Activated naive CD8-positive, alpha-beta T cell treated with anti-CD3 and anti-CD28 coated beads, Interleukin-2, amount 10 ng/mL, durations not matched to agents 7 days and 5 days (primary cell): Measurements from ENCODE around the gene ELOVL3. TPM values are rescaled to one million over a fixed set of nuclear protein-coding genes. Genes with fewer than 3 reads are reported as not detected.
A peak's percentile ranks its signal among the peaks of the same experiment; 100 is the strongest.
"Not testable (repeated sequence)": the region's sequence is repeated elsewhere in the genome, so short reads cannot be mapped to it uniquely, and the experiment has no call there.

Experiments used
- ATAC-seq: fragments of 150-1000 bp; cut with Tn5 transposase; one replicate; pipeline ENCODE4 v1.10.0; 2021; ENCODE audit warnings: low read depth, moderate library complexity
- POLR2A ChIA-PET: fragments of 350-600 bp; sonication (Branson Sonifier 250); formaldehyde crosslinking; loops from one replicate; lab custom pipeline; 2021; ENCODE audit warnings: antibody characterized with exemption; lab: Charles Lee
- DNase-seq: peaks from one replicate; pipeline ENCODE4 v3.0.0; 2021
- H3K27ac Mint-ChIP-seq: one replicate; pipeline ENCODE4 v1.8.0; 2022; ENCODE audit warnings: mild to moderate bottlenecking, mixed read lengths
- H3K27me3 Mint-ChIP-seq: one replicate; pipeline ENCODE4 v1.8.0; 2022; ENCODE audit warnings: mild to moderate bottlenecking, moderate library complexity, mixed read lengths
- H3K36me3 Mint-ChIP-seq: one replicate; pipeline ENCODE4 v1.8.0; 2021; ENCODE audit warnings: mild to moderate bottlenecking, mixed read lengths
- H3K4me1 Mint-ChIP-seq: one replicate; pipeline ENCODE4 v1.8.0; 2021; ENCODE audit warnings: mixed read lengths
- H3K4me3 Mint-ChIP-seq: one replicate; pipeline ENCODE4 v1.8.0; 2022; ENCODE audit warnings: mild to moderate bottlenecking, moderate library complexity, mixed read lengths
- H3K9me3 Mint-ChIP-seq: one replicate; pipeline ENCODE4 v1.8.0; 2021; ENCODE audit warnings: mixed read lengths
- total RNA-seq, 2 experiments: library from RNA; stranded (reverse); gene quantifications; one replicate each; pipeline ENCODE4 v1.2.3, GENCODE V29; 2021

The ELOVL3 gene
- total RNA-seq, 2 experiments from 2014 or later: 0.22 TPM; not detected in 1

DNA sequence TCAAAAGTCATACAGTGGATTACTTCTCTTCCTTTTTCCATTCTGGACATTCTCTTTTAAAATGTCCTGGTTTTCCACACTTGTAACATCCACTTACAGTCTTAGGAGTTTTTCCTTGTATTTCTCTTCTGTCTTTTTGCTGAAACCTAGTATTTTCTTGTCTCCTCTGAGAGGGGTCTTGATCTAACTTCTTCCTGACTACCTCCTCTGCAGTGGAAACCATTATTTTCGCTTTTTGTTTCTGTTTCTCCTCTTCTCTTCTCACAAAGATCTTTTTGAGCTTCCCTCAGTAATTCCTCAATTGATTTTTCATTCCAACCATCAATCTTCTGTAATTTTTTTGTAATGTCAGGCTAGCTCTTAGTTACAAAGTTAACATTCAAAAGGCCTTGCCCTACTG, 23.7 kb upstream of the ELOVL3 start:
- H3K36me3 Mint-ChIP-seq: peaks cover 7% of the 10 kb centered on the region
- H3K4me3 Mint-ChIP-seq: no peak overlapping the region
- DNase-seq: no peak
- H3K9me3 Mint-ChIP-seq: peaks cover 8% of the 10 kb centered on the region
- H3K27me3 Mint-ChIP-seq: no peaks in the 10 kb centered on the region
- POLR2A ChIA-PET: no interaction called here
- peak overlapping the region; percentile 1 for H3K27ac Mint-ChIP-seq
- peaks cover 4% of the 10 kb centered on the region for H3K4me1 Mint-ChIP-seq
- ATAC-seq: no peak

DNA sequence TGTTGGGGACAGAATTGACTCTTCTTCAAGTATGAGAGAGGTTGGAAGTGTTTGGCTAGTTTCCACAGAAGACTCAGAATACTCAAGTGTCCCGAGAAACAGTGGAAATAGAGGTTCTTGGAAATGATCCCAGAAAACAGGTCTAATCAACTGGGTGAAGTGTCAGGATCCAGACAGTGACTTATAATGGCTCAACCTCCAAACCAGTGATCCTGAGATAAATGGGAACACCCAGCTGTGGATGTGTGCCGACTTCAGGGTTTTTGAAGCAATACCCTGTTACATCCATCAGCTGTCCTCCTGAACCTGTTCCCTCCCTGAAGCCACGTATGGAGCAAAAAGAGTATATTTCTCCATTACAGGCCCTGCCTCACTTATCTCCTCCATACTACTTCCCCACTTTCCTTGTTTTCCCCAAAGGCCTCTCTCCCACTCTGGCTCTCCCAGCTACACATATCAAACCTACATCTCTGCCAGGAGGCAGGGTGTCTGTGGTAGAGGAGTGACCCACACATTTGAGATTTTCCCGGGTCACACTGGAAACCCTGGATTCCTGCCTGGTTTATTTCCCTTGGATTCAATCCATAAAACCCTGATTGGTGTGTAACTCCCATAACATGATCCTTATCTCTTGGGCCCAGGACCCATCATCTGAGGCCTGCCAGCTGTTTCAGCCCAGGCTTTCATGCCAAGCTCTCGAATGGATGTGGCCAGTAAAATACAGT, 17.6 kb upstream of the ELOVL3 start:
- POLR2A ChIA-PET: interaction anchor here (0.6 to 1.1 kb wide), 2 partner anchors 21 to 125 kb away, joined by 3 read pairs; no protein-coding TSS in a partner anchor
- H3K27me3 Mint-ChIP-seq: peaks cover 5% of the 10 kb centered on the region

DNA sequence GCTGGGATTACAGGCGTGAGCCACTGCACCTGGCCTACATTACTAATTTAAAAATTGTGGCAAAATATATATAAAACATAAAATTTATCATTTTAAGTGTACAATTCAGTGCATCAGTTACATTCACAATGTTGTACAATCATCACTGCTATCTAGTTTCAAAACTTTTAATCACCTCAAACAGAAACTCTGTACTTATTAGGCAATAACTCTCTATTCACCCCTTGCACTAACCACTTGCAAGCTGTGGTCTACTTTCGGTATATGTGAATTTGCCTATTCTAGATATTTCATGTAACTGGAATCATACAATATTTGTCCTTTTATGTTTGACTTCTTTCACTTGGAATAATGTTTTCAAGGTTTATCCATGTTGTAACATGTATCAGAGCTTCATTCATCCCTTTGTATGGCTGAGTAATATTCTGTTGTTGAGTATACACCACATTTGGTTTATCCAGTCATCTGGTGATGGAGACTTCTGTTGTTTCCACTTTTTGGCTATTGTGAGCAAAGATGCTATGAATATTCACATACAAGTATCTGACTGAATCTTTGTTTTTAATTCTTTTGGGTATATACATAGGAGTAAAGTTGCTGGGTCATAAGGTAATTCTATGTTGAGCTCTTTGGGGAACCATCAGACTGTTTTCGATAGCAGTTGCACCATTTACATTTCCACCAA, 14.3 kb upstream of the ELOVL3 start:
- Mint-ChIP-seq H3K4me3 (no peak overlapping the region), H3K4me1 (peaks cover 4% of the 10 kb centered on the region), H3K9me3 (no peaks in the 10 kb centered on the region), H3K27me3 (peaks cover 20% of the 10 kb centered on the region), H3K36me3 (no peaks in the 10 kb centered on the region), H3K27ac (no peak overlapping the region)
- DNase-seq (no peak), ATAC-seq (no peak)
- POLR2A ChIA-PET: no interaction called here

More for the DNA sequence above, 17.6 kb upstream of the ELOVL3 start:
- no peak for ATAC-seq
- H3K4me1 Mint-ChIP-seq: peaks cover 2% of the 10 kb centered on the region
- H3K4me3 Mint-ChIP-seq: no peak overlapping the region
- H3K36me3 Mint-ChIP-seq: no peaks in the 10 kb centered on the region
- peaks cover 2% of the 10 kb centered on the region for H3K9me3 Mint-ChIP-seq
- no peak for DNase-seq
- no peak overlapping the region for H3K27ac Mint-ChIP-seq

DNA sequence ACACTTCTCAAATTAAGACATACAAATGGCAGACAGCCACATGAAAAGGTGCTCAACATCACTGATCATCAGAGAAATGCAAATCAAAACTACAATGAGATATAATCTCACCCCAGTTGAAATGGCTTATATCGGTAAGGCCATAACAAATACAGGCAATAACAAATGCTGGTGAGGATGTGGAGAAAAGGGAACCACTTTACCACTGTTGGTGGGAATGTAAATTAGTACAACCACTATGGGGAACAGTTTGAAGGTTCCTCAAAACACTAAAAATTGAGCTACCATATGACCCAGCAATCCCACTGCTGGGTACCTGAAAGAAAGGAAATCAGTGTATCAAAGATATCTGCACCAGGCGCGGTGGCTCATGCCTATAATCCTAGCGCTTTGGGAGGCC, 12.5 kb upstream of the ELOVL3 start:
- H3K9me3 Mint-ChIP-seq, DNase-seq, H3K27ac Mint-ChIP-seq, ATAC-seq, H3K4me1 Mint-ChIP-seq, POLR2A ChIA-PET, H3K36me3 Mint-ChIP-seq, H3K4me3 Mint-ChIP-seq: not testable (repeated sequence)
- peaks cover 23% of the 10 kb centered on the region for H3K27me3 Mint-ChIP-seq

DNA sequence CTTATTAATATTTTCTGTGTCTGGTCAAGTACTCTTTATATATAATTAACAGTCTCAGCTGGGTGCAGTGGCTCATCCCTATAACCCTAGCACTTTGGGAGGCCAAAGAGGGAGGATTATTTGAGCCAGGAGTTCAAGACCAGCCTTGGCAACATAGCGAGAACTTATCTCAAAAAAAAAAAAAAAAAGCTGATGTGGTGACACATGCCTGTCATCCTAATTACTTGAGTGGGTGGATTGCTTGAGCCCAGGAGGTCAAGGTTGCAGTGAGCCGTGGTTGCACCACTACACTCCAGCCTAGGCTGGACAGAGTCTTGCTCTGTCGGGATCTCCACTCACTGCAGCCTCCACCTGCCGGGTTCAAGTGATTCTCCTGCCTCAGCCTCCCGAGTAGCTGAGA, 6.7 kb upstream of the ELOVL3 start:
- H3K36me3 Mint-ChIP-seq: no peaks in the 10 kb centered on the region
- H3K9me3 Mint-ChIP-seq: no peaks in the 10 kb centered on the region
- no peak overlapping the region for H3K27ac Mint-ChIP-seq
- H3K4me1 Mint-ChIP-seq: no peaks in the 10 kb centered on the region
- POLR2A ChIA-PET: interaction anchor here (0.6 kb wide), 1 partner anchor 25 kb away, joined by 3 read pairs; no protein-coding TSS in a partner anchor
- ATAC-seq (no peak), DNase-seq (no peak)
- H3K4me3 Mint-ChIP-seq: no peak overlapping the region
- H3K27me3 Mint-ChIP-seq: peaks cover 34% of the 10 kb centered on the region

DNA sequence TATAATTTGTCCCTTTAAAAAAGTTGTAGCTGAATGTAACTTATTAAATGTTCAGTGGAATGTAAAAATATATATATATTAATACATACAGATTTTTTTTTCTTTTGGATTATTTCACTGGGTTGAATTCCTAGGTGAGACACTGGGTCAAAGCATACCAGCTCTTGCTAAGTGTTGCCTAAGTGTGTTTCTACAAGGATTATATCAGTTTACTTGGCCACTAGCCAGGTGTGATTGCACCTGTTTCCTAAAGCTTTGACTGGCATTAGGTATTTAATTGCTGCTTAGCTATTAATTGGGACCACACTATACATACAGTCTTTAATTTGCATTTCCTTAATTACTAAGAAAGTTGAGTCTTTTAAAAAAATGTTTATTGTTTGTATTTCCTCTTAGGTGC, 5.5 kb upstream of the ELOVL3 start:
- Mint-ChIP-seq H3K9me3 (no peaks in the 10 kb centered on the region), H3K27me3 (peaks cover 33% of the 10 kb centered on the region), H3K4me3 (no peak overlapping the region), H3K36me3 (no peaks in the 10 kb centered on the region), H3K4me1 (peaks cover 1% of the 10 kb centered on the region), H3K27ac (no peak overlapping the region)
- DNase-seq (no peak), ATAC-seq (no peak)
- POLR2A ChIA-PET: no interaction called here

DNA sequence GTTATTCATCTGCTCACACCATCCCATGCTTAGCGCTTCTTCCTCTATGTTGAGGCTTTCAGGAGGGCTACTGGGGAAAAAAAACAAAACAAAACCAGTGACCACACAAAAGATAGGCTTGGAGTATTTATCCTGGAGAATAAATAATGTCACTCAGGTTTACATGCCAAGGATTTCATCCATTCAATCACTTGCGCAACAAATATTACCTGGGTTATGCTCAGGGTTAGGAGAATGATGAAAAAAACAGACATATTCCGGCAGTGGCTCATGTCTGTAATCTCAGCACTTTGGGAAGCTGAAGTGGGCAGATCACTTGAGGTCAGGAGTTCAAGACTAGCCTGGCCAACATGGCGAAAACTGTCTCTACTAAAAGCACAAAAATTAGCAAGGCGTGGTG, 3.3 kb upstream of the ELOVL3 start:
- POLR2A ChIA-PET: no interaction called here
- H3K9me3 Mint-ChIP-seq: no peaks in the 10 kb centered on the region
- H3K4me3 Mint-ChIP-seq: no peak overlapping the region
- peaks cover 38% of the 10 kb centered on the region for H3K27me3 Mint-ChIP-seq
- ATAC-seq (no peak), DNase-seq (no peak)
- H3K4me1 Mint-ChIP-seq: peaks cover 10% of the 10 kb centered on the region
- no peak overlapping the region for H3K27ac Mint-ChIP-seq
- H3K36me3 Mint-ChIP-seq: no peaks in the 10 kb centered on the region

DNA sequence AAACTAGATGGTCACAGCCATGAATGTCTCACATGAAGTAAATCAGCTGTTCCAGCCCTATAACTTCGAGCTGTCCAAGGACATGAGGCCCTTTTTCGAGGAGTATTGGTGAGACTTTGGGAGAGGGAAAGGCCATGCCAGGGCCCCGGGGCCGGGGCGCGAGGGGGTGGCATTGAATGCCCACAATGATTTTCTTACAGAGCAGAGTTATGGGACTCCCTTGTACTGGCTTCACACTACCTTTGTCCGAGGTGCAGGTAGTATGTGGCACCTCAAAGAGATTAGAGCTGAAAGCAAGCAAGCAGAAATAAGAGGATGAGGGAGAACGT, 407 bp downstream of the ELOVL3 start:
- no peak for DNase-seq
- H3K27ac Mint-ChIP-seq: peak overlapping the region; percentile 49
- POLR2A ChIA-PET: interaction anchor here (1.0 to 1.5 kb wide), 4 partner anchors 57 to 253 kb away, joined by 3 to 5 read pairs (median 4); no protein-coding TSS in a partner anchor
- H3K9me3 Mint-ChIP-seq: no peaks in the 10 kb centered on the region
- H3K4me1 Mint-ChIP-seq: peaks cover 17% of the 10 kb centered on the region
- peak overlapping the region; percentile 66 for H3K4me3 Mint-ChIP-seq
- no peaks in the 10 kb centered on the region for H3K36me3 Mint-ChIP-seq
- H3K27me3 Mint-ChIP-seq: peaks cover 52% of the 10 kb centered on the region
- ATAC-seq: no peak

DNA sequence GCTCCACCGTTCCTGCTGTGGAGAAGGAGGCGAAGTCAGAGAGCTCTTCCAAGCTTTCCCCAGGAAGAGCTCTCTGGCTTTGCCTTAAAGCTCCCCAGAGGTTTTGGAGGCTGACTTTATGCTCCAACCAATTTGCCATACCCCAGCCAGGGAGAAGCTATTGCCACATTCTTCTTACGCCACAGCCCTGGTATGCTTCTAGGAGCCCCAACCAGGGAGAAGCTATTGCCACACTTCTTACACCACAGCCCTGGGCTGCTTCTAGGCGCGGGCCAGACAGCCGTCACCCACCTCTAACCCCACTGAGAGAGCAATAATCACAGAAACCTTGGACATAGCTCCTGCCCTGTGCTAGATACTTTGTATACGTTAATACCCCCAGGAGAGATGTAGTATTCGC, 951 bp downstream of the ELOVL3 start:
- no peak for DNase-seq
- H3K4me3 Mint-ChIP-seq: peak overlapping the region; percentile 10
- POLR2A ChIA-PET: interaction anchor here (0.6 to 1.5 kb wide), 5 partner anchors 58 to 252 kb away, joined by 3 to 5 read pairs (median 3); no protein-coding TSS in a partner anchor

DNA sequence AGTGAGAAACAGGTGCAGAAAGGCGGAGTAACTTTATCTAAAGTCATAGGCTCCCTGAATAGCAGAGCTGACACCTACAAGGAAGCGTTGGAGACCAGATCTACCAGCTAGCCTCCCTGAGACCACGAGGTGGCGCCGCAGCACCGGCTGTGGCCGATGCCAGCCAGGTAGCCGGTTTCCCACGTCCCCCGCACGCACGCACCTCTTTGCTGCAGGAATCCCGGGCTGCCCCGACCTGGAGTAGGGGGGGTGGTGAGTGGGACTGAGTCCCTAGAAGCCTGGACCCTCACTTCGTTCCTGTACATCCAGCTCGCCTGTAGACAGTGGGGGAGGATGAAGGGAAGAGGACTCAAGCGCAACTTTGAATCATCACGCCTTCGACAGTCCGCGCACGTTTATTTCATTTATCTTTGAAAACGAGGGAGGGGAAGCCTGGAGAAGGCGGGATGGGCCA, 3.7 kb downstream of the ELOVL3 start:
- H3K27ac Mint-ChIP-seq: no peak overlapping the region
- no peaks in the 10 kb centered on the region for H3K36me3 Mint-ChIP-seq
- peaks cover 50% of the 10 kb centered on the region for H3K27me3 Mint-ChIP-seq
- peak overlapping the region; percentile 80 for H3K4me3 Mint-ChIP-seq
- peak; percentile 44 for ATAC-seq
- POLR2A ChIA-PET: interaction anchor here (0.6 to 3.5 kb wide), 11 partner anchors 15 to 249 kb away, joined by 3 to 19 read pairs (median 6); partner anchors contain the start of genes GBF1, NFKB2 and NOLC1
- peak; percentile 93 for DNase-seq
- H3K4me1 Mint-ChIP-seq: peaks cover 18% of the 10 kb centered on the region
- no peaks in the 10 kb centered on the region for H3K9me3 Mint-ChIP-seq

More for the DNA sequence above, 951 bp downstream of the ELOVL3 start:
- no peak overlapping the region for H3K27ac Mint-ChIP-seq
- H3K9me3 Mint-ChIP-seq: no peaks in the 10 kb centered on the region
- H3K36me3 Mint-ChIP-seq: no peaks in the 10 kb centered on the region
- H3K27me3 Mint-ChIP-seq: peaks cover 53% of the 10 kb centered on the region
- ATAC-seq: no peak
- H3K4me1 Mint-ChIP-seq: peaks cover 18% of the 10 kb centered on the region

DNA sequence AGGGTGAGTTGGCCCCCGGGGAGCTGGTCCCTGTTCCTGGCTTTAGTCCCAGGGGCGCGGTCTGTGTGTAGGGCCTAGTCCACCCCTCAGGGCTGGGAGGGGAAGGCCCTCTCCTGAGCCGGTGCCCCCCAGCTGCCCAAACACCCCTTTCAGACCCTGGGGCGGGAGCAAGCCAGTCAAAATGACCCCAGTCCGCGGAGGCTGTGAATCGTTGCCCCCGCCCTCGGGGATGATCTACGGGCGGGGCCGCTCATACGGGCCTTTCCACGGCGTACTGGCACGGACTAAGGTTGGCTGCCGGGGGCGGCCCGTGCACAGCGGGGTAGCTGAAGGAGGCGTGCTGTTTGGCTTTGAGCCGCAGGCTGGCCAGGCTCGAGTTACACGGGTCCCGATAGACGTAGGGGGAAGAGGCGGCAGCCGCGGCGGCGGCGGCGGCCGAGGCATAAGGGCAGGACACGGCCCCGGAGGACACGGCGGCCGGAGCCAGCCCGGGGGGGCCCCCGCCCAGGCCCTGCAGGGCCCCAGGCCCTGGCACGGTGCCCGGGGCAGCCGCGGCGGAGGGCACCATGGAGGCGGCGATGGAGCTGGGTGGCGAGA, 4.3 kb downstream of the ELOVL3 start:
- ATAC-seq: no peak
- Mint-ChIP-seq H3K4me1 (peaks cover 18% of the 10 kb centered on the region), H3K36me3 (no peaks in the 10 kb centered on the region), H3K27me3 (peaks cover 50% of the 10 kb centered on the region), H3K4me3 (peak overlapping the region; percentile 80), H3K9me3 (no peaks in the 10 kb centered on the region), H3K27ac (no peak overlapping the region)
- DNase-seq: no peak
- POLR2A ChIA-PET: interaction anchor here (0.6 to 3.5 kb wide), 12 partner anchors 15 to 248 kb away, joined by 3 to 19 read pairs (median 4); partner anchors contain the start of genes CUEDC2, GBF1, NFKB2 and NOLC1

DNA sequence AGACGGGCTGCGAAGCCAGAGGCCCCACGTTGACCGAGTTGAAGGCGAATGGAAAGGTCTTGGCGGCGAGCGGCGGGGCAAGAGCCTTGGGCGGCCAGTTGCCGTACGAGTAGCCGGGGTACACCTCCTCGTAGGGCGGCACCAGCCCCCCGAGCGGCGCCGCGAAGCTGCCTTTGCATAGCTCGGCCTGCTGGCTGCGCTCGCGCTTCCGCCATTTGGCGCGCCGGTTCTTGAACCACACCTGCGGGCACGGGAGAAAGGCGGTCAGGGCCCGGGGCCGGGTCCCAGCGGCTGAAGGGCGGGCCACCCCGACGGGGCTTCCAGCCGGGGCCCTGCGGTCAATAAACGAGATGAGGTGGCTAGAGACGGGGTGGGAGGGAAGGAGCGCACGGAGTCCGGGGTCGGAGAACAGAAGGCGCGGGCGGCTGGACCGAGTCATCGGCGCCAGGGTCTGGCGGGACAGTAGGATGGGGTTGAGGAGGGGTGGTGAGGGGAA, 4.8 kb downstream of the ELOVL3 start:
- ATAC-seq (no peak), DNase-seq (peak; percentile 75)
- Mint-ChIP-seq H3K27me3 (peaks cover 54% of the 10 kb centered on the region), H3K27ac (no peak overlapping the region), H3K36me3 (no peaks in the 10 kb centered on the region), H3K4me1 (peaks cover 14% of the 10 kb centered on the region), H3K9me3 (no peaks in the 10 kb centered on the region), H3K4me3 (peak overlapping the region; percentile 67)
- POLR2A ChIA-PET: interaction anchor here (0.6 to 3.5 kb wide), 10 partner anchors 14 to 248 kb away, joined by 3 to 19 read pairs (median 6); partner anchors contain the start of genes CUEDC2, GBF1, NFKB2 and NOLC1
